CD4-positive, alpha-beta T cell treated with Interleukin-6 for 4 hours (primary cell): ENCODE measurements around the gene AMDHD2.
"Not testable (repeated sequence)": the region's sequence is repeated elsewhere in the genome, so short reads cannot be mapped to it uniquely, and the experiment has no call there.

ENCODE experiments used
- DNase-seq: peaks from one replicate; pipeline ENCODE4 v3.0.0-alpha.2; 2020; ENCODE audit warnings: mixed read lengths

The AMDHD2 gene

DNA sequence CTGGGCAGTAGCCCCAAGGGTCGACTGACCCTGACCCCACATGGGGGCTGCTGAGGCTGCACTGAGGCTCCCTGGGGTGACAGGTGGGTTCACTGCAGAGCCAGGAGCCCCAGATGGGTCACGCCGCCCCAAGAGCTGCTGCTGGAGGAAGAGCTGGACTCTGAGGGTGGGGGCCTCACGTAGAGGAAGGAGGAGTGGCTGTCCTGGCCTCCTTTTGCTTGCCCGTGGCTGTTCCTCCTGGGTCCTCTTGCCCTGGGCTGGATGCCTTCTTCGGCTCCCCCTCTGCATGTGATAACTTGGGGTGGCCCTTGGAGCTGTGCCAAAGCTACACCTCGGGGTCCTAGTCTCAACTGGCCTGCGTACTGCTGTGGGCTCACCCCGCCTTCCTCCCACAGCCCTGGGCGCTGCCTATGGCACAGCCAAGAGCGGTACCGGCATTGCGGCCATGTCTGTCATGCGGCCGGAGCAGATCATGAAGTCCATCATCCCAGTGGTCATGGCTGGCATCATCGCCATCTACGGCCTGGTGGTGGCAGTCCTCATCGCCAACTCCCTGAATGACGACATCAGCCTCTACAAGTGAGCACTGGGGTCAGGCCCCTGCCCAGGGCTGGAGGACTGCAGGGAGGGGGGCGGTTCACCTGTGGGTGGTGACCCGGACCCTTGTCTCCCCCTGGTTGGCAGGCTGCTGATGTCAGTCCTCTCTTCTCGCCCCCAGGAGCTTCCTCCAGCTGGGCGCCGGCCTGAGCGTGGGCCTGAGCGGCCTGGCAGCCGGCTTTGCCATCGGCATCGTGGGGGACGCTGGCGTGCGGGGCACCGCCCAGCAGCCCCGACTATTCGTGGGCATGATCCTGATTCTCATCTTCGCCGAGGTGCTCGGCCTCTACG lies 1.1 kb upstream of the AMDHD2 start:
- no peak for DNase-seq

DNA sequence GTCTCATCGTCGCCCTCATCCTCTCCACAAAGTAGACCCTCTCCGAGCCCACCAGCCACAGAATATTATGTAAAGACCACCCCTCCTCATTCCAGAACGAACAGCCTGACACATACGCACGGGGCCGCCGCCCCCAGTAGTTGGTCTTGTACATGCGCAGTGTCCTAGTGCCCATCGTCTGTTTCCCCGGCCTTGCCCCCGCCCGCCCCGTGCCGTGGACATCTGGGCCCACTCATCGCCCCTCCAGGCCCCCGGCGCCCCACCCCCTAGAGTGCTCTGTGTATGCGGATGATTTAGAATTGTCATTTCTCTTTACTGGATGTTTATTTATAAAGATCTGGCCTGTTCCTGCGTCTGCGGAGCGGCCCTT lies 475 bp upstream of the AMDHD2 start:
- DNase-seq: no peak

- peak; percentile 63 for DNase-seq
Observed at GRCh38 chr16:2520784-2521531, 787 bp downstream of the AMDHD2 start.

GRCh38 chr16:2523801-2524231 lies 3.6 kb downstream of the AMDHD2 start:
- no peak for DNase-seq

DNA sequence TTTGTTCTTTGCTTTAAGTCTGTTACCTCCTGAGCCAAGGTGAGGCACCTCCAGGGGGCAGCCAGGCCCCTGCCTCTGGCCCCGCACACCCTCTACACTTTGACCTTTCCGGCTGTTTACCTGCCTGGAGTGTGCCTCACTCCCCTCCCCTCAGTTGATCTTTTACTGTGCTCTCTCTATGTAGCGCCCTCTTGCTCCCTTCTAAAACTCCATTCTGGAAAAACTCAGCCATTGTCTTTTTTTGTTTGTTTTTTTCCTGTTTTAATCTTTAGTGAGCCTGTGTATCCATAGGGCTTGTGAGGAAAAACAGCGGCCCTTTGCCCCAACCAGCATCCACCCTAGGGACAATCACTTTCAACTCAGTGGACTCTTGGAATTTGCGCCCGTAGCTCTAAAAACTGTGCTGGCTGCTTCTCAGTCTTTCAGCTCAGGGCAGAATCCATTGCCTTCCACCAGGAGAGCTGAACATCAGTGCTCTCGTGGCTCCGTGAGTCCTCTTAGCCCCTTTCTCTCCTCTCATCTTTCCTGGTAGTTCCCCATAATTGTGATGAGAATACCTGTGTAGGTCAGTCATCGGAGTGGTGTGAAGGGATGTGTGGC lies 4.3 kb downstream of the AMDHD2 start:
- no peak for DNase-seq

GRCh38 chr16:2526135-2526534 lies 6.0 kb downstream of the AMDHD2 start:
- no peak for DNase-seq

DNA sequence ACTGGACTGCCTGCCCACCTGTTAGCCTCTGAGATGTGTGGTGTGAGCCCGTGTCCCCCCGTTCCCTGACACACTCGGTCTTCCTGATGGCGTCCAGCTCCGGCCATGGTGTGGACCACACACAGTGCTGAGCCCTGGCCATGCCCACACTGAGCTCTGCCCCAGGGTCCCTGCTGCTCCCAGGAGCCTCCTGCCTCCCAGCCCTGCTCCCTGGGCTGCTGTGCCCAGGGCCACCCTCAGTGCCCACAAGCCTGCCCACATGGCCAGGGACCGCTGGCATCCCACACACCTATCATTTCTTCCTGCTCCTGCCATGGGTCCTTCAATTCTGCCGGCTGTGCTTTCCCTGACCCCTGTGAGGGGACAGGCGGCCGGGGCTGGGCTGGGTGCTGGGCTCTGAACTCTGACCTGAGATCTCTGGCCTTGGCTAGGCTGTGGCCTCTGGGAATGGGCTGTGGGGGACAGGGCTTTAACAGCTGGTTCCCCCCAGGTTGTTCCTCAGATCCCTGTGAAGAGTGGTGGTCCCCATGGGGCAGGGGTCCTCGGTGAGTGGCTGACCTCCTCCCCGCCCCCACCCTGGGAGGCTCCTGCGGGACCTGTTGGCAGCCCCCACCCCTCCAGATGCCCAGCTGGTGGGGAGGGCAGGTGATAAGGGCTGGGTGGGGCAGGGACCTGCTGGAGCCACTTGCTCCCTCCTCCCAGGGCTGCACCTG lies 7.1 kb downstream of the AMDHD2 start:
- no peak for DNase-seq

- DNase-seq: no peak
Observed at GRCh38 chr16:2527784-2528100, 7.6 kb downstream of the AMDHD2 start.

DNA sequence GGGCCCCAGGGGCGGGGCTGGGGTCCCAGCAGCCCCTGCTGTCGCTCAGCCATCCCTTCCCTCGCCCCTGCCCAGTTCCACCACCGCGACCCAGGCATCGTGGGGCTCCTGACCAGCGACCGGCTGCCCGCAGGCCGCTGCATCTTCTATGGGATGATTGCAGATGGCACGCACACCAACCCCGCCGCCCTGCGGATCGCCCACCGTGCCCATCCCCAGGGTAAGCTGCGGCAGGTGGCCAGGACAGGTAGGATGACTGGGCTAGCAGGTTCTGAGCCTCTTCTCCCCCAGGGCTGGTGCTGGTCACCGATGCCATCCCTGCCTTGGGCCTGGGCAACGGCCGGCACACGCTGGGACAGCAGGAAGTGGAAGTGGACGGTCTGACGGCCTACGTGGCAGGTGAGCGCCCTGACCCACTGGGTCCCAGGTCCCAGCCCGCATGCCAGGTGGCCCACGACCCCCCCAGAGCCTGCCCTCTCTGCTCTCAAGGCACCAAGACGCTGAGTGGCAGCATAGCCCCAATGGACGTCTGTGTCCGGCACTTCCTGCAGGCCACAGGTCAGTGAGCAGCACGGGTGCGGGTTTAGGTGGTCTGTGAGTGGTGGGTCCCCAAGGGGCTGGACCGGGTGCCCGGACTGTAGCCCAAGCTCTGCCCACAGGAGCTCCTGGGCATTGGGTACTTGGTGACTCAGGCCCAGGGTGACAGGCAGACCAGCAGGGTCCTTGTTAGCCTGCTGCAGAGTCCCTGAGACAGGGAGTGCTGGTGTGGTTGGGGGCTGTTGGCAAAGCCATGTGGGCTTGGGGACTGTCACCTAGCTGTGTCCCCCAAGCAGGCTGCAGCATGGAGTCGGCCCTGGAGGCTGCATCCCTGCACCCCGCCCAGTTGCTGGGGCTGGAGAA lies 8.2 kb downstream of the AMDHD2 start:
- no peak for DNase-seq

- no peak for DNase-seq
Observed at GRCh38 chr16:2529061-2529931, 9.1 kb downstream of the AMDHD2 start.

DNA sequence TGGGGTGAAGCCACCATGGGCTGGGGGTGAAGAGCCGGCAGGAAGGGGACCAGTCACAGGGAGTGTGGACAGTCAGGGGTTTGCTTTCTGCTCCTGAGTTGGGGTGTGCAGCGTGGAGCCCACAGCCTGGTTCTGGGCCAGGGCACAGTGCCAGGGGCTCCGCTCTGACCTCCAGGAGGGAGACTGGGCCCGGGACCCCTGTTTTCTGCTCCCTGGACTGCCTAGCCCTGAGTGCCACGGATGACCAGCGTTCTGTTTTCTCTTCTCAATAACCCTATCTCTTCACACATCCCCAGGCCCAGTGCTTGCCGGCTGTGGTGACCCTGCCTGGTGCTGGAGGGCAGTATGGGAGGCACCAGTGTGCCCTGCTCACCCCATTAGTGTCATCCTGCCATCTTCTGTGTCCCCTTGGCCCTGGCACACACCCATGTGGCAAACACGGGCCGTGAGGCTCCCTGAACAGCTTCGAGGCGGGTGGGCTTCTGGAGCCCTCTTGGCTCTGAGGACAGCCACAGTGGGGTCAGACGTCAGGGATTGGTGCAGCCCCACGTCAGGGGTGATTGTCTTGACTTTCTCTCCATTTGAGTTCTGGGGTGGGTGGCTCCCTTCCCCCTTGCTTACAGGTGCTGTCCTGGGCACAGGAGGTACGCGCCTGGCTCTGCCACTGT lies 9.9 kb downstream of the AMDHD2 start:
- no peak for DNase-seq

DNA sequence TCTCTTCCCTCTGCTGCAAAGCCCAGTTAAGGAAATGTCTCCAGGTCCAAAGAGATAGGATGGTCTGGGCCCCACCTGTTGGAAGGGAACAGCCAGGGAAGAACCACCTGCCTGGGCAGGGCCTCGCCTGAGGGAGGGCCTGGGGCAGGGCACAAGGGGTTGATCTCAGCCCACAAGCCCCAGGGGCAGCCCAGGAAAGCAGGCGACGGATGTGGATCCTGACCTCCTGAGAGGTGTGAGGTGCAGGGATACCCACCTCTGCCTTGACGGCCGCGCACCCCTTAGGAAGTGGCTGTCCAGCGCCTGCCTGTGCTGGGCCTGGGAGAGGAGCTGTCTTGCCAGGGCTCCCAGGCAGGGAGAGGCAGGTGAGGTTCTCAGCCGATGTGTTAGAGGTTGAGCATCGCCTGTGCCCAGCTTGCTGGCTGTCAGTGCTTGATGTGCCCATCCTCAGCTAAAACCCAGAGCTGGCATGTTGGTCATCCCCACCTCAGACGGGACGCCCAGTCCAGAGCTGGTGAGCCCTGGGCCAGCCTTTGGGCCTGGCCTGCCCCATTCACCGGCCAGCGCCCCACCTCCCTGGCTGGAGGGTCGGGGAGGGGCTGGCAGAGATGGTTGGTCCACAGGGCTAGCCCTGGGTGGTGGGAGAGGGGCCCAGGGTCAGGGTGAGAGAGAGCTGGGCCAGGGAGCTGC lies 10.6 kb downstream of the AMDHD2 start:
- DNase-seq: no peak

GRCh38 chr16:2531371-2531695 lies 11.2 kb downstream of the AMDHD2 start, which contains the start of gene CEMP1:
TSS of gene CEMP1 (minus strand) at chr16:2531408. CDS start at chr16:2531073, 335 bp downstream.
- no peak for DNase-seq

- peak; percentile 99 for DNase-seq
Observed at GRCh38 chr16:2531696-2532493, 11.7 kb downstream of the AMDHD2 start.

DNA sequence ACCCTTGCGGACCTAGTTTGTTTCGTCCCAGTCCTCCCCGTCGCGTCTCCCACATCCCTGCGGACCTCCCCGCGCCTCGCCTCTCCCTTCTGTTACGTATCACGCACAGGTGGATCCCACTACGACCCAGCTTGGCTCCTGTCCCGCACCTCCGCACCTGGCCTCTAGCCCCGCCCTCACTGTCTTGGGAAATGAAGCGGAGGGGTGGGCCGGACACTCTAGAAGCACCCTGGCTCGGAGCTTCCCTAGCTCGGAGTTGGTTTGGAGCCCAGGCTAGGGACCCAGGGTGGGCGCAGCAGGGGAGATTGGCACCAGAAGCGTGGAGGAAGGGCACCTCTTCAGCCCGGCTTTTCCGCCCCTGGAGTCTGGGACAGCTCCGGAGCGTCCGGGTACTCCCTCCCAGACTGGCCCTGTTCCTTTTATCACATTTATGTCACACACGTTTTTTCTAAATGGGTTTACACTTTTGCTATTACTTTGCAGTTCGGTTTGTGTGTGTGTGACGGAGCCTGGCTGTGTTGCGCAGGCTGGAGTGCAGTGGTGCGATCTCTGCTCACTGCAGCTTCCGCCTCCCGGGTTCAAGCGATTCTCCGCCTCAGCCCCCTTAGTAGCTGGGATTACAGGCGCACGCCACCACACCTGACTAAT lies 12.4 kb downstream of the AMDHD2 start:
- peak; percentile 74 for DNase-seq

DNA sequence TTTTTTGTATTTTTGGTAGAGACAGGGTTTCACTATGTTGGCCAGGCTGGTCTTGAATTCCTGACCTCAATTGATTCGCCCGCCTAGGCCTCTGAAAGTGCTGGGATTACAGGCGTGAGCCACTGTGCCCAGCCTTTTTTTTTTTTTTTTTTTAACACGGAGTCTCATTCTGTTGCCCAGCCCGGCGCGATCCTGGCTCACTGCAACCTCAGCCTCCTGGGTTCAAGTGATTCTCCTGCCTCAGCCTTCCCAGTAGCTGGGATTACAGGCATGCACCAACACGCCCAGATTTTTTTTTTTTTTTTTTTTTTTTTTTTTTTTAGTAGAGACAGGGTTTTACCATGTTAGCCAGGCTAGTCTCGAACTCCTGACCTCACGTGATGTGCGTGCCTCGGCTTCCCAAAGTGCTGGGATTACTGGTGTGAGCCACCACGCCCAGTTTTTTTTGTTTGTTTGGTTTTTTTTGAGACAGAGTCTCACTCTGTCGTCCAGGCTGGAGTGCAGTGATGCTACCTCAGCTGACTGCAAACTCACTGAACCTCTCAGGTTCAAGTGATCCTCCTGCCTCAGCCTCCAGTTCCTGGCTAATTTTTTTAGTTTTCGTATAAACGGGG lies 13.1 kb downstream of the AMDHD2 start:
- not testable (repeated sequence) for DNase-seq

DNA sequence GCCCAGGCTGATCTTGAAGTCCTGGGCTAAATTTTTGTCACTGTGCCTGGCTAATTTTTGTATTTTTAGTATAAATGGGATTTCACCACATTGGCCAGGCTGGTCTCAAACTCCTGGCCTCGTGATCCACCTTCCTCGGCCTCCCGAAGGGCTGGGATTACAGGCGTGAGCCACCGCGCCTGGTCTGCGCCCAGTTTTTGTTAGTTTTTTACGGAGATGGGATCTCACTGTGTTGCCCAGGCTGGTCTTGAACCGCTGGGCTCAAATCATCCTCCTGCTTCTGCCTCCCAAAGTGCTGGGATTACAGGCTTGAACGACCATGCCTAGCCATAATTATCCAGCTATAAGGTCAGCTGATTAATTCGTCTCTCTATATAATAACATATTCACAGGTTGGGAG lies 13.7 kb downstream of the AMDHD2 start:
- no peak for DNase-seq

DNA sequence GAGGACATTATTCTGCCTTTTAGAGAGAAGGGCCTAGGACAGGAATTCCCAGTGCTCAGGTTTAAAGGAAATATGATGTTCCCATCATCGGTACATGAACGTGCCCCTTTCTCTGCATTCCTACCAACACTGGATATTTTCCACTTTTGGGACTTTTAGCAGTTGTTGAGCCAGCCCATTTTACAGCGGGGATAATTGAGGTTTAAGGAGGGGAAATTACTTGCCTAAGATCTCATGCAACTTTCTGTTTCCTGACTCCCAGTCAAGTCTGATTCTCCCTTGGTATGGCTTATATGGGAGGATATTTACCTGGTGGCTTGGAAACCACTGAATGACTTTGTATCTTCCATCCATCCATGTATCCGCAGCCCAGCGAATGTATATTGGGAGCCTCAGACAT lies 14.2 kb downstream of the AMDHD2 start:
- not testable (repeated sequence) for DNase-seq
